NB4 (cell line): ENCODE measurements around the gene AP3B1.
A peak's percentile ranks its signal among the peaks of the same experiment; 100 is the strongest.

Source experiments
- DNase-seq: peaks from one replicate; pipeline ENCODE4 v3.0.0; 2010; ENCODE audit warnings: low read depth
- H3K4me3 ChIP-seq: one replicate; pipeline ENCODE4 v1.5.1; 2011; ENCODE audit warnings: mild to moderate bottlenecking, low read depth, low read length, moderate library complexity
- CTCF ChIP-seq: IDR thresholded peaks from one replicate; pipeline ENCODE4 v1.5.1; 2012; ENCODE audit warnings: low read depth, low read length
- MAX ChIP-seq: IDR thresholded peaks from 2 replicates; pipeline ENCODE4 v1.6.1; 2011; ENCODE audit warnings: low read depth, low read length
- MYC ChIP-seq: IDR thresholded peaks from 2 replicates; pipeline ENCODE4 v1.6.1; 2011; ENCODE audit warnings: low read depth, low read length
- POLR2A ChIP-seq: IDR thresholded peaks from 2 replicates; pipeline ENCODE4 v1.6.1; 2011; ENCODE audit warnings: mild to moderate bottlenecking; ENCODE audit not compliant: insufficient read length; ENCODE audit errors: extremely low read depth

Gene AP3B1

GRCh38 chr5:78221964-78222451 lies 72.5 kb downstream of the AP3B1 start:
- TF ChIP-seq POLR2A (no peak), MAX (no peak), CTCF (peak; percentile 33)
- DNase-seq = peak; percentile 94
- H3K4me3 ChIP-seq = no peak overlapping the region

GRCh38 chr5:78221467-78221866 lies 73.0 kb downstream of the AP3B1 start:
- no peak overlapping the region for H3K4me3 ChIP-seq
- TF ChIP-seq MYC (no peak), CTCF (no peak), POLR2A (no peak)
- DNase-seq = no peak

GRCh38 chr5:78215972-78216371 lies 78.5 kb downstream of the AP3B1 start:
- no peak for DNase-seq
- TF ChIP-seq POLR2A (no peak), CTCF (no peak), MYC (no peak), MAX (no peak)

GRCh38 chr5:78215565-78215964 lies 78.9 kb downstream of the AP3B1 start:
- H3K4me3 ChIP-seq = no peak overlapping the region
- TF ChIP-seq MYC = no peak
- no peak for TF ChIP-seq MAX
- no peak for TF ChIP-seq CTCF
- TF ChIP-seq POLR2A = no peak
- no peak for DNase-seq

More at GRCh38 chr5:78215972-78216371, 78.5 kb downstream of the AP3B1 start:
- no peak overlapping the region for H3K4me3 ChIP-seq

GRCh38 chr5:78213799-78214198 lies 80.7 kb downstream of the AP3B1 start:
- no peak for TF ChIP-seq MAX
- TF ChIP-seq MYC = no peak
- no peak for TF ChIP-seq CTCF
- no peak for TF ChIP-seq POLR2A
- H3K4me3 ChIP-seq = no peak overlapping the region
- no peak for DNase-seq

- no peak for DNase-seq
- TF ChIP-seq POLR2A (no peak), CTCF (no peak), MAX (no peak), MYC (no peak)
These were observed 83.4 kb downstream of the AP3B1 start for GRCh38 chr5:78211052-78211451.

More at GRCh38 chr5:78211052-78211451, 83.4 kb downstream of the AP3B1 start:
- H3K4me3 ChIP-seq = no peak overlapping the region
